GM23338 (cell line): Measurements from ENCODE around the gene MAFF. TPM values are rescaled to one million over a fixed set of nuclear protein-coding genes. Genes with fewer than 3 reads are reported as not detected.

Experiments
- ATAC-seq: fragments of 200-7000 bp; cut with Tn5 transposase; 3 replicates; pipeline ENCODE4 v1.9.1; 2020
- DNase-seq: peaks from one replicate; pipeline ENCODE4 v3.0.0-alpha.2; 2015; ENCODE audit warnings: low spot score
- H2AFZ ChIP-seq: fragments of 200-600 bp; sonication (generic); 2 replicates; pipeline ENCODE4 v1.8.0; 2016; ENCODE audit warnings: antibody characterized with exemption, mild to moderate bottlenecking, moderate library complexity
- H3F3A ChIP-seq: fragments of 200-600 bp; sonication (generic); replicated peaks from 2 replicates; pipeline ENCODE4 v1.8.0; 2017; ENCODE audit warnings: antibody characterized with exemption, mixed run types, low read depth
- H3K27ac ChIP-seq: fragments of 200-600 bp; sonication (generic); 2 replicates; pipeline ENCODE4 v1.6.1; 2016; ENCODE audit warnings: low read depth
- H3K27me3 ChIP-seq: fragments of 200-600 bp; sonication (generic); 2 replicates; pipeline ENCODE4 v1.8.0; 2016; ENCODE audit warnings: mild to moderate bottlenecking, mixed run types, moderate library complexity; ENCODE audit not compliant: insufficient read depth
- H3K36me3 ChIP-seq: fragments of 200-600 bp; sonication (generic); 2 replicates; pipeline ENCODE4 v1.8.0; 2016; ENCODE audit warnings: mild to moderate bottlenecking; ENCODE audit not compliant: insufficient read depth
- H3K4me1 ChIP-seq: fragments of 200-600 bp; sonication (generic); 2 replicates; pipeline ENCODE4 v1.8.0; 2016; ENCODE audit warnings: mild to moderate bottlenecking, moderate library complexity; ENCODE audit not compliant: insufficient read depth
- H3K4me2 ChIP-seq: fragments of 200-600 bp; sonication (generic); 2 replicates; pipeline ENCODE4 v1.7.1; 2017; ENCODE audit warnings: mixed run types
- H3K4me3 ChIP-seq: fragments of 200-600 bp; sonication (generic); 2 replicates; pipeline ENCODE4 v1.6.1; 2016; ENCODE audit warnings: mixed run types
- H3K79me2 ChIP-seq: fragments of 200-600 bp; sonication (generic); replicated peaks from 2 replicates; pipeline ENCODE4 v1.8.0; 2017; ENCODE audit warnings: mild to moderate bottlenecking; ENCODE audit not compliant: insufficient read depth
- H3K9me2 ChIP-seq: fragments of 200-600 bp; sonication (generic); 2 replicates; pipeline ENCODE4 v1.8.0; 2017; ENCODE audit not compliant: insufficient read depth
- H4K20me1 ChIP-seq: fragments of 200-600 bp; sonication (generic); replicated peaks from 2 replicates; pipeline ENCODE4 v1.8.0; 2017; ENCODE audit warnings: mild to moderate bottlenecking; ENCODE audit not compliant: insufficient read depth
- H3K27ac Mint-ChIP-seq: 2 replicates; pipeline ENCODE4 v1.8.0; 2020; ENCODE audit warnings: inconsistent platforms, mild to moderate bottlenecking, moderate library complexity, mixed read lengths
- H3K27me3 Mint-ChIP-seq: 3 replicates; pipeline ENCODE4 v1.8.0; 2022; ENCODE audit warnings: low read depth, mild to moderate bottlenecking, moderate library complexity, mixed read lengths, inconsistent platforms; ENCODE audit not compliant: insufficient read depth, poor library complexity
- H3K36me3 Mint-ChIP-seq: 3 replicates; pipeline ENCODE4 v1.8.0; 2021; ENCODE audit warnings: low read depth, mild to moderate bottlenecking, inconsistent platforms, moderate library complexity, mixed read lengths
- H3K4me1 Mint-ChIP-seq: 3 replicates; pipeline ENCODE4 v1.8.0; 2020; ENCODE audit warnings: mild to moderate bottlenecking, inconsistent platforms, mixed read lengths
- H3K4me3 Mint-ChIP-seq: 3 replicates; pipeline ENCODE4 v1.8.0; 2021; ENCODE audit warnings: moderate library complexity, mild to moderate bottlenecking, inconsistent platforms, mixed read lengths
- H3K9me3 Mint-ChIP-seq: 3 replicates; pipeline ENCODE4 v1.8.0; 2020; ENCODE audit warnings: moderate library complexity, mild to moderate bottlenecking, inconsistent platforms, mixed read lengths
- CREB1 ChIP-seq: fragments of 250-450 bp; sonication (Bioruptor Pico); IDR thresholded peaks from 2 replicates; pipeline ENCODE4 v1.5.0; 2020; ENCODE audit warnings: low read depth, mild to moderate bottlenecking, moderate library complexity
- EZH2 ChIP-seq: fragments of 200-600 bp; sonication (generic); IDR thresholded peaks from one replicate; pipeline ENCODE4 v1.8.0; 2017; ENCODE audit warnings: antibody characterized with exemption, mild to moderate bottlenecking, low read depth; ENCODE audit not compliant: unreplicated experiment
- EZH2phosphoT487 ChIP-seq: fragments of 200-600 bp; sonication (generic); IDR thresholded peaks from one replicate; pipeline ENCODE4 v1.8.1; 2018; ENCODE audit warnings: antibody characterized with exemption; ENCODE audit not compliant: unreplicated experiment
- JUNB ChIP-seq: IDR thresholded peaks from one replicate; pipeline ENCODE4 v1.6.1; 2016; ENCODE audit warnings: antibody characterized with exemption; ENCODE audit not compliant: unreplicated experiment
- NANOG ChIP-seq: IDR thresholded peaks from 2 replicates; pipeline ENCODE4 v1.6.1; 2016; ENCODE audit warnings: antibody characterized with exemption, borderline replicate concordance
- POLR2AphosphoS5 ChIP-seq: IDR thresholded peaks from 2 replicates; pipeline ENCODE4 v1.6.1; 2016; ENCODE audit warnings: antibody characterized with exemption, low read depth
- STAT1 ChIP-seq: IDR thresholded peaks from one replicate; pipeline ENCODE4 v1.6.1; 2016; ENCODE audit warnings: antibody characterized with exemption; ENCODE audit not compliant: unreplicated experiment
- ZNF114 ChIP-seq: fragments of 250-450 bp; sonication (Bioruptor Pico); IDR thresholded peaks from 2 replicates; pipeline ENCODE4 v1.5.0; 2020; ENCODE audit warnings: mild to moderate bottlenecking, moderate library complexity
- ZNF331 ChIP-seq: fragments of 250-450 bp; sonication (Bioruptor Pico); IDR thresholded peaks from 2 replicates; pipeline ENCODE4 v1.5.0; 2020; ENCODE audit warnings: low read depth, mild to moderate bottlenecking, moderate library complexity
- polyA plus RNA-seq: library from polyadenylated mRNA; unstranded; fragments of >200 nt; fragmentation: Nextera tagmentation; extraction: Ambion mirVana; gene quantifications from 2 replicates; pipeline ENCODE4 v1.2.1, GENCODE V29; 2016
- total RNA-seq: library from RNA; depleted of rRNA; stranded (reverse); fragments of >200 nt; shearing (Covaris generic); gene quantifications from 2 replicates; pipeline ENCODE4 v1.2.3, GENCODE V29; 2014
- TF ChIP-seq, protein P1 (sequence below): IDR thresholded peaks from 2 replicates; pipeline ENCODE4 v1.6.1; 2016; ENCODE audit warnings: antibody characterized with exemption
- TF ChIP-seq, protein P2 (sequence below), 2 experiments: fragments of 200-600 bp in 1 of 2; sonication (generic) in 1 of 2; conservative IDR thresholded peaks; 2 replicates each; pipeline versions ENCODE4 v1.5.1 to v1.6.1; 2016 to 2017; ENCODE audit warnings: antibody characterized with exemption in 2 of 2, low read depth in 2 of 2, mild to moderate bottlenecking in 2 of 2, moderate library complexity in 1 of 2
- TF ChIP-seq, protein P3 (sequence below): fragments of 250-450 bp; sonication (Bioruptor Pico); IDR thresholded peaks from 2 replicates; pipeline ENCODE4 v1.5.0; 2020; ENCODE audit warnings: mild to moderate bottlenecking, moderate library complexity
- TF ChIP-seq, protein P4 (sequence below): IDR thresholded peaks from one replicate; pipeline ENCODE4 v1.6.1; 2018; ENCODE audit warnings: antibody characterized with exemption; ENCODE audit not compliant: unreplicated experiment

MAFF gene
- total and polyA plus RNA-seq, 2 experiments from 2014 or later: 2.2 to 8.9 TPM

DNA sequence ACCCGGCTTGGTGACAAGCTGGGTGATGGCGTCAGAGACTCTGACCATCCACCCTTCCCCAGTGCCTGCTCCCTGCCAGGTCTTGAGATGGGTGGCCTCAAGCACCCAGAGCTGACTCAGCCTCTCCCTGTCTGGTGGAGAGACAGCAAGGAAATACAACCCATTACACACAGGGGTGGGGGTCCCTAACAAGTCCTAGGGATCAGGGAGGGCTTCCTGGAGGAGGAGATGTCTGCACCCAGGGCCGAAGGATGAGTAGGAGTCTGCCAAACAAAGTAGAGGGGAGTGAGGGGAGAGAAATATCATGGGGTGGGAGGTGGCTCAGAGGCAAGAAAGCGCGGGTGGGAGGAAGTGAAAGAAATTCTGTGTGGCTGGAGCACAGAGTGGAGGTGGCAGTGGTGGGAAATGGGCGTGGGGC is 6.8 kb downstream of the MAFF start:
- ATAC-seq (no peak), DNase-seq (no peak)
- Mint-ChIP-seq H3K4me1 (peaks cover 10% of the 10 kb centered on the region), H3K27ac (no peak overlapping the region), H3K36me3 (no peaks in the 10 kb centered on the region), H3K4me3 (no peak overlapping the region), H3K9me3 (no peaks in the 10 kb centered on the region), H3K27me3 (peaks cover 19% of the 10 kb centered on the region)
- H3K4me3 ChIP-seq: no peak overlapping the region
- no peaks in the 10 kb centered on the region for H3K36me3 ChIP-seq
- peaks cover 3% of the 10 kb centered on the region for H3K4me1 ChIP-seq
- peaks cover 22% of the 10 kb centered on the region for H3K27me3 ChIP-seq
- 0 out of 2 replicates have a peak, but pooled peaks cover 10% of the 10 kb centered on the region for H3F3A ChIP-seq
- H3K79me2 ChIP-seq: 0 out of 2 replicates have a peak, but pooled peaks cover 5% of the 10 kb centered on the region
- no peak overlapping the region for H2AFZ ChIP-seq
- H4K20me1 ChIP-seq: peaks cover 13% of the 10 kb centered on the region; the same call in 1 of the 2 replicates
- H3K27ac ChIP-seq: no peak overlapping the region
- TF ChIP-seq EZH2phosphoT487: no peak
- no peak for TF ChIP-seq JUNB
- no peak for TF ChIP-seq CREB1 (CRISPR knock-in tag)
- TF ChIP-seq, protein P1, sequence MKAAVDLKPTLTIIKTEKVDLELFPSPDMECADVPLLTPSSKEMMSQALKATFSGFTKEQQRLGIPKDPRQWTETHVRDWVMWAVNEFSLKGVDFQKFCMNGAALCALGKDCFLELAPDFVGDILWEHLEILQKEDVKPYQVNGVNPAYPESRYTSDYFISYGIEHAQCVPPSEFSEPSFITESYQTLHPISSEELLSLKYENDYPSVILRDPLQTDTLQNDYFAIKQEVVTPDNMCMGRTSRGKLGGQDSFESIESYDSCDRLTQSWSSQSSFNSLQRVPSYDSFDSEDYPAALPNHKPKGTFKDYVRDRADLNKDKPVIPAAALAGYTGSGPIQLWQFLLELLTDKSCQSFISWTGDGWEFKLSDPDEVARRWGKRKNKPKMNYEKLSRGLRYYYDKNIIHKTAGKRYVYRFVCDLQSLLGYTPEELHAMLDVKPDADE: no peak
- TF ChIP-seq, protein P2, sequence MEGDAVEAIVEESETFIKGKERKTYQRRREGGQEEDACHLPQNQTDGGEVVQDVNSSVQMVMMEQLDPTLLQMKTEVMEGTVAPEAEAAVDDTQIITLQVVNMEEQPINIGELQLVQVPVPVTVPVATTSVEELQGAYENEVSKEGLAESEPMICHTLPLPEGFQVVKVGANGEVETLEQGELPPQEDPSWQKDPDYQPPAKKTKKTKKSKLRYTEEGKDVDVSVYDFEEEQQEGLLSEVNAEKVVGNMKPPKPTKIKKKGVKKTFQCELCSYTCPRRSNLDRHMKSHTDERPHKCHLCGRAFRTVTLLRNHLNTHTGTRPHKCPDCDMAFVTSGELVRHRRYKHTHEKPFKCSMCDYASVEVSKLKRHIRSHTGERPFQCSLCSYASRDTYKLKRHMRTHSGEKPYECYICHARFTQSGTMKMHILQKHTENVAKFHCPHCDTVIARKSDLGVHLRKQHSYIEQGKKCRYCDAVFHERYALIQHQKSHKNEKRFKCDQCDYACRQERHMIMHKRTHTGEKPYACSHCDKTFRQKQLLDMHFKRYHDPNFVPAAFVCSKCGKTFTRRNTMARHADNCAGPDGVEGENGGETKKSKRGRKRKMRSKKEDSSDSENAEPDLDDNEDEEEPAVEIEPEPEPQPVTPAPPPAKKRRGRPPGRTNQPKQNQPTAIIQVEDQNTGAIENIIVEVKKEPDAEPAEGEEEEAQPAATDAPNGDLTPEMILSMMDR (conservative IDR thresholded peaks at IDR 0.05; ENCODE audit: low read depth in 2 of 2): no peak
- TF ChIP-seq ZNF331 (CRISPR knock-in tag): no peak
- TF ChIP-seq, protein P3, sequence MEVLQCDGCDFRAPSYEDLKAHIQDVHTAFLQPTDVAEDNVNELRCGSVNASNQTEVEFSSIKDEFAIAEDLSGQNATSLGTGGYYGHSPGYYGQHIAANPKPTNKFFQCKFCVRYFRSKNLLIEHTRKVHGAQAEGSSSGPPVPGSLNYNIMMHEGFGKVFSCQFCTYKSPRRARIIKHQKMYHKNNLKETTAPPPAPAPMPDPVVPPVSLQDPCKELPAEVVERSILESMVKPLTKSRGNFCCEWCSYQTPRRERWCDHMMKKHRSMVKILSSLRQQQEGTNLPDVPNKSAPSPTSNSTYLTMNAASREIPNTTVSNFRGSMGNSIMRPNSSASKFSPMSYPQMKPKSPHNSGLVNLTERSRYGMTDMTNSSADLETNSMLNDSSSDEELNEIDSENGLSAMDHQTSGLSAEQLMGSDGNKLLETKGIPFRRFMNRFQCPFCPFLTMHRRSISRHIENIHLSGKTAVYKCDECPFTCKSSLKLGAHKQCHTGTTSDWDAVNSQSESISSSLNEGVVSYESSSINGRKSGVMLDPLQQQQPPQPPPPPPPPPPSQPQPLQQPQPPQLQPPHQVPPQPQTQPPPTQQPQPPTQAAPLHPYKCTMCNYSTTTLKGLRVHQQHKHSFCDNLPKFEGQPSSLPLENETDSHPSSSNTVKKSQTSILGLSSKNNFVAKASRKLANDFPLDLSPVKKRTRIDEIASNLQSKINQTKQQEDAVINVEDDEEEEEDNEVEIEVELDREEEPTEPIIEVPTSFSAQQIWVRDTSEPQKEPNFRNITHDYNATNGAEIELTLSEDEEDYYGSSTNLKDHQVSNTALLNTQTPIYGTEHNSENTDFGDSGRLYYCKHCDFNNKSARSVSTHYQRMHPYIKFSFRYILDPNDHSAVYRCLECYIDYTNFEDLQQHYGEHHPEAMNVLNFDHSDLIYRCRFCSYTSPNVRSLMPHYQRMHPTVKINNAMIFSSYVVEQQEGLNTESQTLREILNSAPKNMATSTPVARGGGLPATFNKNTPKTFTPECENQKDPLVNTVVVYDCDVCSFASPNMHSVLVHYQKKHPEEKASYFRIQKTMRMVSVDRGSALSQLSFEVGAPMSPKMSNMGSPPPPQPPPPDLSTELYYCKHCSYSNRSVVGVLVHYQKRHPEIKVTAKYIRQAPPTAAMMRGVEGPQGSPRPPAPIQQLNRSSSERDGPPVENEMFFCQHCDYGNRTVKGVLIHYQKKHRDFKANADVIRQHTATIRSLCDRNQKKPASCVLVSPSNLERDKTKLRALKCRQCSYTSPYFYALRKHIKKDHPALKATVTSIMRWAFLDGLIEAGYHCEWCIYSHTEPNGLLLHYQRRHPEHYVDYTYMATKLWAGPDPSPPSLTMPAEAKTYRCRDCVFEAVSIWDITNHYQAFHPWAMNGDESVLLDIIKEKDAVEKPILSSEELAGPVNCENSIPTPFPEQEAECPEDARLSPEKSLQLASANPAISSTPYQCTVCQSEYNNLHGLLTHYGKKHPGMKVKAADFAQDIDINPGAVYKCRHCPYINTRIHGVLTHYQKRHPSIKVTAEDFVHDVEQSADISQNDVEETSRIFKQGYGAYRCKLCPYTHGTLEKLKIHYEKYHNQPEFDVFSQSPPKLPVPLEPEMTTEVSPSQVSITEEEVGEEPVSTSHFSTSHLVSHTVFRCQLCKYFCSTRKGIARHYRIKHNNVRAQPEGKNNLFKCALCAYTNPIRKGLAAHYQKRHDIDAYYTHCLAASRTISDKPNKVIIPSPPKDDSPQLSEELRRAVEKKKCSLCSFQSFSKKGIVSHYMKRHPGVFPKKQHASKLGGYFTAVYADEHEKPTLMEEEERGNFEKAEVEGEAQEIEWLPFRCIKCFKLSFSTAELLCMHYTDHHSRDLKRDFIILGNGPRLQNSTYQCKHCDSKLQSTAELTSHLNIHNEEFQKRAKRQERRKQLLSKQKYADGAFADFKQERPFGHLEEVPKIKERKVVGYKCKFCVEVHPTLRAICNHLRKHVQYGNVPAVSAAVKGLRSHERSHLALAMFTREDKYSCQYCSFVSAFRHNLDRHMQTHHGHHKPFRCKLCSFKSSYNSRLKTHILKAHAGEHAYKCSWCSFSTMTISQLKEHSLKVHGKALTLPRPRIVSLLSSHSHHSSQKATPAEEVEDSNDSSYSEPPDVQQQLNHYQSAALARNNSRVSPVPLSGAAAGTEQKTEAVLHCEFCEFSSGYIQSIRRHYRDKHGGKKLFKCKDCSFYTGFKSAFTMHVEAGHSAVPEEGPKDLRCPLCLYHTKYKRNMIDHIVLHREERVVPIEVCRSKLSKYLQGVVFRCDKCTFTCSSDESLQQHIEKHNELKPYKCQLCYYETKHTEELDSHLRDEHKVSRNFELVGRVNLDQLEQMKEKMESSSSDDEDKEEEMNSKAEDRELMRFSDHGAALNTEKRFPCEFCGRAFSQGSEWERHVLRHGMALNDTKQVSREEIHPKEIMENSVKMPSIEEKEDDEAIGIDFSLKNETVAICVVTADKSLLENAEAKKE: no peak
- TF ChIP-seq, protein P4, sequence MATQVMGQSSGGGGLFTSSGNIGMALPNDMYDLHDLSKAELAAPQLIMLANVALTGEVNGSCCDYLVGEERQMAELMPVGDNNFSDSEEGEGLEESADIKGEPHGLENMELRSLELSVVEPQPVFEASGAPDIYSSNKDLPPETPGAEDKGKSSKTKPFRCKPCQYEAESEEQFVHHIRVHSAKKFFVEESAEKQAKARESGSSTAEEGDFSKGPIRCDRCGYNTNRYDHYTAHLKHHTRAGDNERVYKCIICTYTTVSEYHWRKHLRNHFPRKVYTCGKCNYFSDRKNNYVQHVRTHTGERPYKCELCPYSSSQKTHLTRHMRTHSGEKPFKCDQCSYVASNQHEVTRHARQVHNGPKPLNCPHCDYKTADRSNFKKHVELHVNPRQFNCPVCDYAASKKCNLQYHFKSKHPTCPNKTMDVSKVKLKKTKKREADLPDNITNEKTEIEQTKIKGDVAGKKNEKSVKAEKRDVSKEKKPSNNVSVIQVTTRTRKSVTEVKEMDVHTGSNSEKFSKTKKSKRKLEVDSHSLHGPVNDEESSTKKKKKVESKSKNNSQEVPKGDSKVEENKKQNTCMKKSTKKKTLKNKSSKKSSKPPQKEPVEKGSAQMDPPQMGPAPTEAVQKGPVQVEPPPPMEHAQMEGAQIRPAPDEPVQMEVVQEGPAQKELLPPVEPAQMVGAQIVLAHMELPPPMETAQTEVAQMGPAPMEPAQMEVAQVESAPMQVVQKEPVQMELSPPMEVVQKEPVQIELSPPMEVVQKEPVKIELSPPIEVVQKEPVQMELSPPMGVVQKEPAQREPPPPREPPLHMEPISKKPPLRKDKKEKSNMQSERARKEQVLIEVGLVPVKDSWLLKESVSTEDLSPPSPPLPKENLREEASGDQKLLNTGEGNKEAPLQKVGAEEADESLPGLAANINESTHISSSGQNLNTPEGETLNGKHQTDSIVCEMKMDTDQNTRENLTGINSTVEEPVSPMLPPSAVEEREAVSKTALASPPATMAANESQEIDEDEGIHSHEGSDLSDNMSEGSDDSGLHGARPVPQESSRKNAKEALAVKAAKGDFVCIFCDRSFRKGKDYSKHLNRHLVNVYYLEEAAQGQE: no peak
- TF ChIP-seq NANOG: no peak
- TF ChIP-seq STAT1: no peak
- TF ChIP-seq EZH2: no peak
- TF ChIP-seq ZNF114 (CRISPR knock-in tag): no peak
- no peak for TF ChIP-seq POLR2AphosphoS5
- no peak overlapping the region for H3K4me2 ChIP-seq
- H3K9me2 ChIP-seq: no peaks in the 10 kb centered on the region
